Stimulated activated naive CD8-positive, alpha-beta T cell treated with anti-CD3 and anti-CD28 coated beads, Interleukin-15, Interleukin-2, amounts not matched to agents 100 U/mL and 50 U/mL, for 24 hours (primary cell): ENCODE results near the gene SLC27A5.
"Not testable (repeated sequence)": the region's sequence is repeated elsewhere in the genome, so short reads cannot be mapped to it uniquely, and the experiment has no call there.

Experiments
- ATAC-seq: fragments of 150-1000 bp; cut with Tn5 transposase; one replicate; pipeline ENCODE4 v1.10.0; 2021
- DNase-seq: peaks from one replicate; pipeline ENCODE4 v3.0.0; 2021

Gene SLC27A5

DNA sequence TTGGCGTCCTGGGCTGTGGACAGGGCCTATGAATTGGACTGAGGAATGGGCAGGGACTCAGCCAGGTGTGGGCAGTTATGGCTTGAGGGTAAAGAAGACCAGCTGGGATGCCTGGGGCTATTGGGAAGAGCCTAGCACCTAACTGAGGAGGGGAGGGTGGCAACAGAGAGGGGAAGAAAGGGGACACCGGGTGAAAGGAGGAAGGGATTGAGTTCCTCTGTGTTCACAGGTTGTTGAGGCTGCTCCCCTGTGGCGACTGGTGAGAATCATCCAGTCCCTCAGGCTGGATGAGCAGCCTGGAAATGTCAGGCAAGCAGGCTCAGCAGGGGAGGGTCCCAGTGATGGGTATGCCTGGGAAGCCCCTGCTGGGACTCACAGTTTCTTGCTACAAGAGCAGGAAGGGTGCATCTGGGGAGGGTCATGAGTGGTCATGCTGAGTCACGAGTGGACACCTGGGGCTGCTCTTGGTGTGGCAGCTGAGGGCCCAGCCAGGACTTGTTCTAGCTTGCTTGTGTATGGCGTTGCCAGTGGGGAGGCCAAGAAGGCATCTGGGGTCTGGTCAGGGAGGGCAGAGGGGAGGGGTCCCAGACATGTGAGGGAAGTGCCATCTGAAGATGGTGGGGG lies 43.5 kb downstream of the SLC27A5 start:
- DNase-seq: no peak
- ATAC-seq: no peak

- ATAC-seq: peak; percentile 97
- peak; percentile 99 for DNase-seq
Observed at GRCh38 chr19:58466760-58467589, 44.8 kb downstream of the SLC27A5 start, which contains the start of gene ZNF324. ZNF324 (plus strand) TSS chr19:58467080; CDS start chr19:58469186, 2,106 bp downstream.

GRCh38 chr19:58466089-58466759 lies 45.6 kb downstream of the SLC27A5 start:
- DNase-seq (no peak), ATAC-seq (peak; percentile 4)

DNA sequence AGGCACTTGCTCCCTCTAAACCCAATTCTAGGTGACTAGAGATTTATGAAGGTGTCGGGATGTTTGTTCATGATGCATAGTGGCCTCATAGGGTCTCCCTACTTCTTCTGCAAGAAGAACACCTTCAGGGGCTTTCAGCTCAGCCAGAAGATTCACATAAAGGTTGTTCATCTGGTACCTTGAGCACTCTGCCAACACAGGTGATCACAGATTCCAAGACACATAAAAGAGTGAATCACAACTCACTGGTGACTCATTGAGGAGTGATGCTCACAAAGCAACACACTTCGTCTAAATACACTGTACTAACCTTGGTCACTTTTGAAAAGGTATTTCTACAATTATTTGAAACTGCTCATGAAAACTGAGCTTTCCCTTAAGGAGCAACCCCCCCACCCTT lies 51.8 kb downstream of the SLC27A5 start:
- ATAC-seq (peak; percentile 44), DNase-seq (no peak)

DNA sequence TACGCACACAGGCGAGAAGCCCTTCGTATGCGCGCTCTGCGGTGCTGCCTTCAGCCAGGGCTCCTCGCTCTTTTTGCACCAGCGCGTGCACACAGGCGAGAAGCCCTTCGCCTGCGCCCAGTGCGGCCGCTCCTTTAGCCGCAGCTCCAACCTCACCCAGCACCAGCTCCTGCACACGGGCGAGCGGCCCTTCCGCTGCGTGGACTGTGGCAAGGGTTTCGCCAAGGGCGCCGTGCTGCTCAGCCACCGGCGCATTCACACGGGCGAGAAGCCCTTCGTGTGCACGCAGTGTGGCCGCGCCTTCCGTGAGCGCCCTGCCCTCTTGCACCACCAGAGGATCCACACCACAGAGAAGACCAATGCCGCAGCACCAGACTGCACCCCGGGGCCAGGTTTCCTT lies 55.7 kb downstream of the SLC27A5 start:
- DNase-seq: no peak
- no peak for ATAC-seq

DNA sequence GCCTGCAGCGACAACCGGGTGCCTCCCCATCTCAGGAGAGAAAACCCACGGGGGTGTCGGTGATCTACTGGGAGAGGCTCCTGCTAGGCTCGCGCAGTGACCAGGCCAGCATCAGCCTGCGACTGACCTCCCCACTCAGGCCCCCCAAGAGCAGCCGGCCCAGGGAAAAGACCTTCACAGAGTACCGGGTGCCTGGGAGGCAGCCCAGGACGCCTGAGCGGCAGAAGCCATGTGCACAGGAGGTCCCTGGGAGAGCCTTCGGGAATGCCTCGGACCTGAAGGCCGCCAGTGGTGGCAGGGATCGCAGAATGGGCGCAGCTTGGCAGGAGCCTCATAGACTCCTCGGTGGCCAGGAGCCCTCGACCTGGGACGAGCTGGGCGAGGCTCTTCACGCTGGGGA lies 56.5 kb downstream of the SLC27A5 start:
- ATAC-seq (no peak), DNase-seq (no peak)

DNA sequence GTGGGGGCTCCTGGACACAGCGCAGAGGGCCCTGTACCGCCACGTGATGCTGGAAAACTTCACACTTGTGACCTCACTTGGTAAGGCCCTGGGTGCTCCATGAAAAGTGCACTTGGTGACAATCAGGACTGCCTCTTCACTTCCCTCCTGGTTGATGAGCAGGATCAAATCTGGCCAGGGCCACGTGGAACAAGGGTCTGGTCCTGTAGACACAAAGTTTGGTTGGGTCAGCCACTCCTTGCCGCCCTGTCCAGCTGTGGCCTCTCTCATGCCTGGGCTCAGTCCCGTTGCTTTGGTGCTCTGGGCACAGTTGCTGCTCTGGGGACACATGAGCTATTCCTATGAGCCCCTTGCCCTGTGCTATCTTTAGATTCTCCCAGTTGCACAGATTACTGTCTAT lies 58.0 kb downstream of the SLC27A5 start:
- ATAC-seq: no peak

GRCh38 chr19:58451358-58452101 lies 60.3 kb downstream of the SLC27A5 start, which contains the start of gene ZNF324B:
ZNF324B (plus strand) TSS chr19:58451622; CDS start chr19:58453702, 2,080 bp downstream.
- ATAC-seq (peak; percentile 99), DNase-seq (peak; percentile 95)

More for the DNA sequence above, 58.0 kb downstream of the SLC27A5 start:
- no peak for DNase-seq

DNA sequence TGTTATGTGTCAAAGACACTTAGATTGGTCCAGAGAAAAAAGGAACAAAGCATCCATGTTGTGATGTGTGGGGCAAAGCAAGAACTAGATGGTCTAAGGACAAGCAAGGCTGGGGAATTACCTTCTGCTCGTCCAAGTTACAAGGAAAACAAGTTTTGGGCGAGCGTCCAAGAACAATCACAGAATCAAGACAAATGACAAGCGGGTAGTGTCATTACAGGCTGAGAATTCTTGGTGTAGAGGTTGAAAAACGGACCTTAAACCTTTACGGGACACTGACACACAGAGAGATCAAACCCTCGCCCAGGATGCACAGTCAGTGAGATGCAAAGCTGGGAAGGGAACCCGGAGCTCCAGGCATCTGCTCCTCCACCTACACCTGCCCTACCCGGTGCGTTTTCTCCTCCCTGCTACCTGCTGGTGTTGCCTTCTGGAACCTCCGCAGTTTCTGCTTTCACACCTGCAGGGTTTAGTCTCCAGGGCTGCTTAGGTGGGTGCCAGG lies 60.9 kb downstream of the SLC27A5 start:
- DNase-seq (no peak), ATAC-seq (peak; percentile 1)

DNA sequence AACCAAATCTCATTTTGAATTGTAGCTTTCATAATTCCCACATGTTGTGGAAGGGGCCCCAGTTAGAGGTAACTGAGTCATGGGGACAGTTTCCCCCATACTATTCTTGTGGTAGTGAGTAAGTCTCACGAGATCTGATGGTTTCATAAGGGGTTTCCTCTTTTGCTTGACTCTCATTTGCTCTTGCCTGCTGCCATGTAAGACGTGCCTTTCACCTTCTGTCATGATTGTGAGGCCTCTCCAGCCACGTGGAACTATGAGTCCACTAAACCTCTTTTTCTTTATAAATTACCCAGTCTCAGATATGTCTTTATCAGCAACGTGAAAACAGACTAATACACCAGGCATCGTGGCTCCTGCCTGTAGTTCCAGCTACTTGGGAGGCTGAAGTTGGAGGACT lies 61.8 kb downstream of the SLC27A5 start:
- not testable (repeated sequence) for ATAC-seq, DNase-seq

DNA sequence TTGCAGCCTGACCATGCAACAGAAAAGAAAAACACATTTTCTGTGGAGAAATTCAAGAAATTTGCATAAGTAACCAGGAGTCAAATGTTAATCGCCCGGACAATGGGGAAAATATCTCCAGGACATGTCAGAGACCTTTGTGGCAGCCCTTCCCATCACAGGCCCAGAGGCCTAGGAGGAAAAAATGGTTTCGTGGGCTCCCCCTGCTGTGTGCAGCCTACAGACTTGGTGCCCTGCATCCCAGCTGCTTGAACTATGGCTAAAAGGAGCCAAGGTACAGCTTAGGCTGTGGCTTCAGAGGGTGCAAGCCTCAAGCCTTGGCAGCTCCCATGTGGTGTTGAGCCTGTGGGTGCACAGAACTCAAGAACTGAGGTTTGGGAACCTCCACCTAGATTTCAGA lies 62.9 kb downstream of the SLC27A5 start:
- ATAC-seq, DNase-seq: not testable (repeated sequence)
